ENCODE results near the gene SERTAD2.

The SERTAD2 gene

DNA sequence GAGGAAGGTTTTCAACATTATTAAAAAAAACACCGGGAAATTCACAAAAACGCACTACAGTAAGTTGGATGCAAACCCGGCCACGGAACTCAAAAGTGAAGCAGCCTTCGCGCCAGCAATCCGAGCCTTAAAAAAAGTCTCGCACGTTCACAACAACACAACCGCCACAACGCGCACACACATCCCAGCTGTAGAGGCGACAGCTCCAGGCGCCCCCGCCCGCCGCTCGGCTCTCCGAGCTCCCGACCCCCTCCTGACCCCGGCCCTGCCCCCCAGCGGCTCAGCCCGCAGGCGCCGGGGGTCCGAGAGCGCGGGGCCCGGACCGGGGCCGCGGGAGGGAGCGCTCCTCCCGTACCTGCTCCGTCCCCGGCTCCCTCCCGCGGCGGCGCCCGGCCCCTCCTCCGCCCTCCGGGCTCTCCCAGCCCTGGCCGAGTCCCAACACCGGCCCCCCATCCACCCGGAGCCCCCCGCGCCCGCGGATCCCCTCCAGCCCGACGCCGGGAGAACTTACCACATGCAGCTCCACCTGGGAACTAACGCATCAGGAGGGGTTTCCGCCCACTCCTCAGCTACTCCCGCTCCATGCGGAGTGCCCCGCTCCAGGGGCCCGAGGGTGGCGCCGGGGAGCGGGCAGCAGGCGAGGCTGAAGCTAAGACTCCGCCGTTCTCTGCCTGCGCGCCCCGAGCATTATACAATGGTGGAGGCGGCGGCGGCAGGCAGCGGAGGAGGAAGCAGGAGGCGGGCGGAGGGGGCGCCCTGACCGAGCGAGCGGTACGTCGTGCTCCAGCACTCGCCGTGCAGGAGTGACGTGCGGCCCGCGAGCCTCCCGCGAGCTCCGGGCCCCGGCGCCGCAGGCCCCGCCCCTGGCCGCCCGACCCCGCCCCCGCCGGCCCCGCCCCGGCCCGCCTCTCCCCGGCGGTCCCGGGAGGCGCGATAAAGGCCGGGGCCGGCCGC is at the start of gene SERTAD2:
Gene SERTAD2, minus strand, starts transcription at position 805 of the 954 bp plus-strand sequence. CDS start 17,042 bp downstream, outside the sequence.
- TF ChIP-seq ZNF274 (IDR thresholded peaks at IDR 0.05; ENCODE audit: low read depth, low read length): no peak

GRCh38 chr2:64700133-64700809 is 46.6 kb upstream of the SERTAD2 start:
- no peak for TF ChIP-seq ZNF274 (IDR thresholded peaks at IDR 0.05; ENCODE audit: low read depth, low read length)
- H3K4me3 ChIP-seq (ENCODE audit: low read length): no peak overlapping the region; the same call in 1 of the 2 replicates

More for the DNA sequence above, at the start of gene SERTAD2:
- H3K4me3 ChIP-seq (ENCODE audit: low read length): peak within 1 kb of the TSS; percentile 100

GRCh38 chr2:64699712-64700111 is 46.0 kb upstream of the SERTAD2 start:
- peak overlapping the region; percentile 19; the same call in 1 of the 2 replicates for H3K4me3 ChIP-seq (ENCODE audit: low read length)
- TF ChIP-seq ZNF274 (IDR thresholded peaks at IDR 0.05; ENCODE audit: low read depth, low read length): no peak

- no peak for TF ChIP-seq ZNF274 (IDR thresholded peaks at IDR 0.05; ENCODE audit: low read depth, low read length)
- H3K4me3 ChIP-seq (ENCODE audit: low read length): peak overlapping the region; percentile 48
Observed at GRCh38 chr2:64698668-64699444, 45.1 kb upstream of the SERTAD2 start.

DNA sequence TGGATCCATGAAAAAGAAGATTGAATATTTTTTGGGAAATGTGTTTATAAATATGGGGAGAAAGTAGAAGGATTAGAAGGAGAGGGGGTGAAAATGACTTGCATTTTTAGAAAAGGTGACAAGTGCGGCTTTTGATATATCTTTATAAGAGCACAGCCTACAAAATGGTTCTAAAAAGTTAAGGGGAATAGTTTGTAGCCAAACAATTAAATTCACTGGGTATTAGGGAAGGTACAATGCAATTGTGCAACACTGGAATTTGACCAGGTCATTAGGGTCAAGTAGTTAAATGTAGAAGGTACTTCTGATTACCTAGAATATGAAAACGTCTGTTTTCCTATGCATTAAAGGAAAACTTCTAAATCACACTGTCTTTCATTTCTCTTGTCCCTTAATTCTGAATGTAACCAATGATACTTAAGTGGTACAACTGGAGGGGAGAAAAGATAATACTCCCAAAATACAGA is 44.5 kb upstream of the SERTAD2 start:
- no peak overlapping the region for H3K4me3 ChIP-seq (ENCODE audit: low read length)
- TF ChIP-seq ZNF274 (IDR thresholded peaks at IDR 0.05; ENCODE audit: low read depth, low read length): no peak

- TF ChIP-seq ZNF274 (IDR thresholded peaks at IDR 0.05; ENCODE audit: low read depth, low read length): no peak
- H3K4me3 ChIP-seq (ENCODE audit: low read length): no peak overlapping the region
Observed at GRCh38 chr2:64697297-64698176, 43.8 kb upstream of the SERTAD2 start.

GRCh38 chr2:64696636-64697035 is 42.9 kb upstream of the SERTAD2 start:
- H3K4me3 ChIP-seq (ENCODE audit: low read length): no peak overlapping the region
- TF ChIP-seq ZNF274 (IDR thresholded peaks at IDR 0.05; ENCODE audit: low read depth, low read length): no peak

DNA sequence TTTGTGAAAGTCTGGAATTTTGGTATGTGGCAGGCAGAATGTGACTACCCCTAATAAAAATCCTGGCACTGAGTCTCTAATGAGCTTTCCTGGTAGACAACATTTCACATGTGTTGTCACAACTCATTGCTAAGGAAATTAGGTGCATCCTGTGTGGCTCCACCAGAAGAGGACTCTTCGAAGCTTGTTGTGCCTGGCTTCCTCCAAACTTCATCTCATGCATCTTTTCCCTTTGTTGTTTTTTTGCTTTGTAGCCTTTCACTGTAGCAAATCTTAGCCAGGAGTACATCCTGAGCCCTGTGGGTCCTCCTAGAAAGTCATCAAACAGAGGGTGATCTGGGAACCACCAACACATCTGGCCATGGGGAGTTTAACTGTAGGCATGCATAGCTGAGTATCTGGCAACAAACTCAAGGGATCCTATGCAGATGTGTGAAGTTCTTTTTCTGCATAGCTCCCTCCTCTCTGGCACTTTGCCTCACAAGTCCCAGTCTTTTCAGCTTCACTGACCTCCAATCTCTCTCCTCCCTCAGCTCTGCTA is 42.1 kb upstream of the SERTAD2 start:
- TF ChIP-seq ZNF274 (IDR thresholded peaks at IDR 0.05; ENCODE audit: low read depth, low read length): no peak
- H3K4me3 ChIP-seq (ENCODE audit: low read length): no peak overlapping the region

GRCh38 chr2:64692401-64692800 is 38.7 kb upstream of the SERTAD2 start:
- H3K4me3 ChIP-seq (ENCODE audit: low read length): no peak overlapping the region
- TF ChIP-seq ZNF274 (IDR thresholded peaks at IDR 0.05; ENCODE audit: low read depth, low read length): no peak

DNA sequence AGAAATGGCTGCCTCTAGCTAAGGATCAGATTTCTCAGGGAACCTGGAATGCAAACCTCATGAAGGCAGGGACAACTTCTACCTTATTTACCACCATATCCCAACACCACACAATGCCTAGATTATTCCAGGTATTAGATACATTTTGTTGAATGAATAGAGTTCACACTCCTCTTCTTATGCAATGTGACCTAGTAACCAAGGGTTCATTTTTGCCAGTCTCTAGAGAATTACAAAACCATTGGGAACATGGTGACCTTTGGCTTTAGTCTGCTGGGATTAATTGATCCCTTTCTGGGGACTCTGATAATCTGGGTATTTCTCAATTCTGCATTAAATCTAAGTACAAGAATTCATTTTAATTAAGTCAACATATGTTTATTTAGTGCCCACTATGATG is 35.2 kb upstream of the SERTAD2 start:
- TF ChIP-seq ZNF274 (IDR thresholded peaks at IDR 0.05; ENCODE audit: low read depth, low read length): no peak
- no peak overlapping the region for H3K4me3 ChIP-seq (ENCODE audit: low read length)

- H3K4me3 ChIP-seq (ENCODE audit: low read length): no peak overlapping the region
- no peak for TF ChIP-seq ZNF274 (IDR thresholded peaks at IDR 0.05; ENCODE audit: low read depth, low read length)
Observed at GRCh38 chr2:64686283-64686956, 32.7 kb upstream of the SERTAD2 start.

- no peak for TF ChIP-seq ZNF274 (IDR thresholded peaks at IDR 0.05; ENCODE audit: low read depth, low read length)
- no peak overlapping the region for H3K4me3 ChIP-seq (ENCODE audit: low read length)
Observed at GRCh38 chr2:64685430-64685829, 31.7 kb upstream of the SERTAD2 start.

All from GM08714 (cell line).